ENCODE data around the gene NR2F1.

NR2F1 gene

DNA sequence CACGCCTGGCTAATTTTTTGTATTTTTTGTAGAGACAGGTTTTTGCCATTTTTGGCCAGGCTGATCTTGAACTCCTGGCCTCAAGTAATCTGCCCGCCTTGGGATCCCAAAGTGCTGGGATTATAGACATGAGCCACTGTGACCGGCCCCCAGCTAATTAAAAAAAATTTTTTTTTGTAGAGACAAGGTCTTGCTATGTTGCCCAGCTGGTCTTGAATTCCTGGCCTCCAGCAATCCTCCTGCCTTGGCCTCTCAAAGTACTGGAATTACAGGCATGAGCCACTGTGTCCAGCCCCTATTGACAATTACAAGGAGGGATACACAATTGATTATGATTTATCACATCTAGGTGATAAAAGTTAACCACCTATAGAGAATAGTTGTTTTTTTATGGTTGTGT is 59.5 kb downstream of the NR2F1 start:
- no peak for DNase-seq (ENCODE audit: low read depth)

Data from activated T-cell treated with anti-CD3 and anti-CD28 coated beads for 1 hour (primary cell).